GM12872 (cell line): ENCODE data around the gene SETD1B.

Source experiments
- TF ChIP-seq, protein P1 (sequence below): IDR thresholded peaks from 3 replicates; pipeline ENCODE4 v1.5.1; 2011; ENCODE audit warnings: low read depth, mild to moderate bottlenecking, low read length, moderate library complexity; ENCODE audit not compliant: insufficient read depth

SETD1B gene

DNA sequence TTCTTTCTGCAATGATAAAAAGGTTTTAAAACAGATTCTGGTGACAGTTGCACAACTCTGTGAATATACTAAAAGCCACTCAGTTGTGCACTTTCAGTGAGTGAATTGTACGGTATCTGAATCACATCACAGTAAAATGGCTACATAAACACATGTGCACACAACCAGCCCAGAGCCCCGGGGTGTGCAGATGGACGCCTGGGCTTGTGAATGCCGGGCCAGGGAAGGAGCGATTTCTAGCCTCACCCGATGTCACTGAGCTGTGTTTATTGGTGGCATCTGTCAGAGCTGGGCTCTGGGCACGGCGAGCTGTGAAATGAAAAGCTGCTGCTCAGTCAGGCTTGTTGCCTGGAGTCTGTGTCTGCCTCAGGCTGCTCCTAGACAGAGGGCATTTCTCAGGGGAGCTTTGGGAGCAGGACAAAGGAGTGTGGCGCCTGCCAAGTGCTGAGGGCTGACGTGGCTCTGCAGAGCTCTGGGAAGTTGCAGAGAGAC is 36.2 kb upstream of the SETD1B start:
- TF ChIP-seq, protein P1, sequence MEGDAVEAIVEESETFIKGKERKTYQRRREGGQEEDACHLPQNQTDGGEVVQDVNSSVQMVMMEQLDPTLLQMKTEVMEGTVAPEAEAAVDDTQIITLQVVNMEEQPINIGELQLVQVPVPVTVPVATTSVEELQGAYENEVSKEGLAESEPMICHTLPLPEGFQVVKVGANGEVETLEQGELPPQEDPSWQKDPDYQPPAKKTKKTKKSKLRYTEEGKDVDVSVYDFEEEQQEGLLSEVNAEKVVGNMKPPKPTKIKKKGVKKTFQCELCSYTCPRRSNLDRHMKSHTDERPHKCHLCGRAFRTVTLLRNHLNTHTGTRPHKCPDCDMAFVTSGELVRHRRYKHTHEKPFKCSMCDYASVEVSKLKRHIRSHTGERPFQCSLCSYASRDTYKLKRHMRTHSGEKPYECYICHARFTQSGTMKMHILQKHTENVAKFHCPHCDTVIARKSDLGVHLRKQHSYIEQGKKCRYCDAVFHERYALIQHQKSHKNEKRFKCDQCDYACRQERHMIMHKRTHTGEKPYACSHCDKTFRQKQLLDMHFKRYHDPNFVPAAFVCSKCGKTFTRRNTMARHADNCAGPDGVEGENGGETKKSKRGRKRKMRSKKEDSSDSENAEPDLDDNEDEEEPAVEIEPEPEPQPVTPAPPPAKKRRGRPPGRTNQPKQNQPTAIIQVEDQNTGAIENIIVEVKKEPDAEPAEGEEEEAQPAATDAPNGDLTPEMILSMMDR = no peak

DNA sequence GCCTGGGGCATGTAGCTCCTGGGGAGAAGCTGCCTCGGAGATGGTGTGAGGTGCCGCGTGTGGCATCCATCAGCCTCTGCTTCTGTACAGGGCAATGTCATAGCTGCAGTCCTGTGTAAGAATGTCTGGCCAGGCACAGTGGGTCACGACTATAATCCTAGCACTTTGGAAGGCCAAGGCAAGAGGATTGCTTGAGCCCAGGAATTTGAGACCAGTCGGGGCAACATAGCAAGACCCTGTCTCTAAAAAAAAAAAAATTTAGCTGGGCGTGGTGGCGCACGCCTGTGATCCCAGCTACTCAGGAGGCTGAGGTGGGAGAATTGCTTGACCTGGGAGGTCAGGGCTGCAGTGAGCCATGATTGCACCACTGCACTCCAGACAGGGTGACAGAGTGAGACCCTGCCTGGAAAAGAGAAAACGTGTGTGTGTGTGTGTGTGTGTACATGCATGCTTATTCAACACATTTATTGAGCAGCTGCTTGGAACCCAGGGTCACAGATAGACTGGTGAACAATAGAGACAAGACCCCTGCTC is 34.4 kb upstream of the SETD1B start:
- TF ChIP-seq, protein P1 = no peak

DNA sequence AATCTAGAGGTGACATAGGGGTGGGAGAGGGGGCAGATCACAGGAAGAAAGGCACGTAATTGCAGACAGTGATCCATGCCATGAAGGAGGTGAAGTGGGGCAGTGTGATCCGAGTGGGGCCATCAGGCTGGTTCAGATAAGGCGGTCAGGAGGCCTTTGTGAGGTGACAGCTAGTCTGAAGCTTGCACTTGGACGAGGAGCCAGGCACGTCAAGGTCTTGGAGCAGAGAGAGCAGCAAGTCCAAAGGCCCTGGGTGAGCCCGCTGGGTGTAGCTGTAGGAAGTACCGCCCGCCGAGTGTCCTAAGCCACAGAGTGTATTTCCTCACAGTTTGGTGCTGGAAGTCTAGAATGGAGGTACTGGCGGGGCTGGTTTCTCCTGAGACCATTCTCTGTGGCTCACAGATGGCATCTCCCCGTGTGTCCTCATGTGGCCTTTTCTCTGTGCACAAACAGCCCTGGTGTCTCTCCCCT is 33.9 kb upstream of the SETD1B start:
- TF ChIP-seq, protein P1 = no peak

DNA sequence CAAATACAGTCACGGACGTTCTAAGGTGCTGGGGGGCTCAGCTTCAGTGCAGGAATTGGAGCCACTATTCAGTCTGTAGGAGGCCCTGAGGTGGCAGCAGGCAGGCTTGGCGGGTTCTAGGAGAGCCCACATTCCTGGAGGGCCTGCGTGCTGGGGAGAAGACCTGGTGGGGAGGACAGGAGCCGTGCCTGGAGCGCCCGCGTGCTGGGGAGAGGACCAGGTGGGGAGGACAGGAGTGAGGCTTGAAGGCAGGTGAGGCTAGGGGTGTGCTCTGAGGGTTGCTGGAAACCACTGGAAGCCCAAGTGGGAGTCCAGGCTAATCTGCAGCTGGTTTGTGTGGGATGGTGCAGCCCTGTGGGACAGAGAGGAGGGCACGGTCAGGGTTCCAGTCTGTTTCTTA is 33.4 kb upstream of the SETD1B start:
- TF ChIP-seq, protein P1 = no peak

DNA sequence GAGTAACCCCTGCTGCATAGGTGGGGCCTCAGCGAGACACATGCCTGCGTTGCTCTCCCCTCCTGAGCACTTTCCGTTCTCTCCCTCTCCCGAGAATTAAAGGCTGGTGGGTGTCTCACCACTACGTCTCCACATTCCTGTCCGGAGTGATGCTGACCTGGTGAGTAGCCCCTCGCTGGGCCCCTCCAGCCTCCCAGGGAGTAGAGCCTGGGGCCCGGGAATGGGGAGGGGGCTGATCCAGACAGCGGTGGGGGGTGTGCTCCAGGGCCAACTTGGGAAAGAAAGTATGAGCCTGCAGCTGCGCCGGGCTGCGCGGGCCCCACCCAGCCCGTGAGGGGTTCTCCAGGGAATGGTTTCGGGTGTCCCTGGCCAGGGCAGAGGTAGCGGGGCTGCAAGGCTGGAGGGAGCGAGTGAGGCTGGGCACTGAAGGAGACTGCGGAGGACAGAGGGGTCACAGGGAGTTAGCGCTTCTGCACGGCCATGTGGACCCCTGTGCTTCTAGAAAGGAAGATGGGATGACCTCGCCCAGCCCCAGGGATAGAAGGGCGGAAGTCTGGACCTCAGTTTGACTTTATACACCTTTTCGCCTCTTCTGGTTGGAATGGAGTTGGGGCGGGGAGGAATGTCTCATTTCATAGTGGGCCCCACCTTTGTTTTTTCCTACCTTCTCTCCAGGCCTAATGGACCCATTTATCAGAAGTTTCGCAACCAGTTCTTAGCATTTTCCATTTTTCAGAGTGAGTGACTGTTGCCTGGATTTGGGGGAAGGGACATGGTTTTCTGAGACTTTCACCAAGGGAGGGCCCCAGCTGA is 32.8 kb upstream of the SETD1B start:
- TF ChIP-seq, protein P1 = no peak

DNA sequence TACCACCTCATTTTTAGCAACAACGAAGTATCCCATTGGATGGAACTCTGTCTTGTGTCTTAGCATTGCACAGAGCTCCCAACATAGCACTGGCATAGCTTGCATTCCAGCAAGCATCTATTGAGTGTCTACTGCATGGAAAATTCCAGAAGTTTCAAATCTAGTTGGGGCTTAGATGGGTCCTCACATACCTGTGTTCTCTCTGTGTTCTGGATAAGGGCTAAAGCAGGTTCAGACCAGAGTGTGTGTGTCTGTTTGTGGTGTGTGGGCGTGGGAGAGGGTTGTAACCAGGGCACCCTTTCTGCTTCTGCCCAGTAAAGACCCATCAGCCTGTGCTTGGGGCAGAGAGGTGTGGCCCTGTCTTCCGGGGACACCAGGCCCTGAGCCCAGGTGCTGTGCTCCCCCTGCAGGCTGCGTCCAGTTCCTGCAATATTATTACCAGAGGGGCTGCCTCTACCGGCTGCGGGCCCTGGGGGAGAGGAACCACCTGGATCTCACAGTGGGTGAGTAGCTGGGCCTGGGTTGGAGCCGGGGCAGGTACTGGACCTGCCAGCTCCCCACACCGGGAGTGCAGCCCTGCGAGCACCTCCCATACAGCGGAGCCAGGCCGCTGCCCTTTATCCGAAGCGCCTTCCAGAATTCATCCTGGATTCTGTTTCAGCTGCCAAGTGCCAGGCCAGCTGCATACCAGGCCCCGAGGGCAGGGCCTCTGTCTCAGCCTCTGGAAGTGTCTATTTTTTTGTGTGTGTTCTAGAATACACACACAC is 30.6 kb upstream of the SETD1B start:
- TF ChIP-seq, protein P1 = peak; percentile 92

DNA sequence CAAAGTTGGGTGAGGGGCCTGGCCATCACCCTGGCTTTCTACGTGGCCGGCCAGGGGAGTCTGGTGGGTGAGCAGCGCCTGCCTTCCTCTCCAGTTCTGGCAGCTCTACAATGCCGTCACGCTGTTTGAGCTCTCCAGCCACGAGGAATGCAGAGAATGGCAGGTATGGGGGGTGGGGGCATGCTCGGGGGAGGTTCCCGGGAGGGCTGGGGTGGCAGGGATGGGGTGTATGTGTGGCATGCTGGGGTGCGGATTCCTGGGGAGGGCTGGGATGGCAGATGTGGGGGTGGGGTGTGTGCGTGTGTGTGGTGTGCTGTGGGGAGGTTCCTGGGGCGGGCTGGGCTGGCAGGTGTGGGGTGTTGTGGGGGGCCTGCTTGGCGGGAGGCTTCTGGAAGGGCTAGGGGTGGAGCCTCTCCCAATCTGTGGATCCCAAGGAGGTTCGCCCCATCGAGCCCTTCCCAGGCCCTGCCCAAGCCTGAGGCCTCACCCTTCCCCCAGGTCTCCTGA is 28.8 kb upstream of the SETD1B start:
- TF ChIP-seq, protein P1 = no peak
